Measurements from ENCODE around the gene HEYL.

DNA sequence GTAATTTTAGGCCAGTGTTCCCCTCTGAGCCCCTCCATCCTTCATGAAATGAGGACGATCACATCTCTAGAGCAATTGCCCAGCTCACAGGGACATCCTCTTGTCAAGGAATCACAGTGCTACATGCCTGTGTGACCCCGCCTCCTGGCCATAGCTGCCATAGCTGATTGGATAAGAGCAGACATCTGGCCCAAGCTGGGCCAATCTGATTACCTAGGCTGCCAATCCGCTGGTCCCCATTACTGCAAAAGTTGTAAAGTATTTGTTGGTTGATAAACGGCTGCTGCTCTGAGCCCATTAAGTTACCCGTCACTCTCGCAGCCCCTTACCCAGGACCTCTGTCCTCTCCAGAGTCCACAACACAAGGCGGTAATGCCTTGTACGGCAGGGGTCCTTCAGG is 24.1 kb upstream of the HEYL start:
- TF ChIP-seq POLR2A (IDR thresholded peaks at IDR 0.05; ENCODE audit: low read depth, low read length): no peak
- no peak for TF ChIP-seq POLR2AphosphoS5 (IDR thresholded peaks at IDR 0.05; ENCODE audit: low read depth, low read length)
- no peak for TF ChIP-seq TAF1 (IDR thresholded peaks at IDR 0.05; ENCODE audit: borderline replicate concordance, low read depth, low read length)
